Measurements from ENCODE around the gene RBKS. TPM values are rescaled to one million over a fixed set of nuclear protein-coding genes. Genes with fewer than 3 reads are reported as not detected.

The RBKS gene
- total RNA-seq, 2 donors from 2014 or later: 5.5 to 8.9 TPM

GRCh38 chr2:27860111-27860510, 30.1 kb downstream of the RBKS start:
- H3K9me3 ChIP-seq: no peaks in the 10 kb centered on the region
- no peaks in the 10 kb centered on the region for H3K4me1 ChIP-seq
- H3K36me3 ChIP-seq: no peaks in the 10 kb centered on the region
- DNase-seq: no peak
- no peak for TF ChIP-seq CTCF (IDR thresholded peaks at IDR 0.05)
- no peak overlapping the region for H3K4me3 ChIP-seq
- intact Hi-C loops (cut with DNase I): no loop called here
- H3K9ac ChIP-seq (ENCODE audit: low read depth in 2 of 2, low read length in 2 of 2): no peak overlapping the region
- H3K27ac ChIP-seq: no peak overlapping the region
- H3K27me3 ChIP-seq: no peaks in the 10 kb centered on the region

- peaks cover 3% of the 10 kb centered on the region for H3K4me1 ChIP-seq
- intact Hi-C loops (cut with DNase I): no loop called here
- no peak for DNase-seq
- H3K27me3 ChIP-seq: no peaks in the 10 kb centered on the region
- no peaks in the 10 kb centered on the region for H3K36me3 ChIP-seq
- no peak for TF ChIP-seq CTCF (IDR thresholded peaks at IDR 0.05)
- no peak overlapping the region for H3K9ac ChIP-seq (ENCODE audit: low read depth in 2 of 2, low read length in 2 of 2)
- no peak overlapping the region for H3K4me3 ChIP-seq
- H3K9me3 ChIP-seq: no peaks in the 10 kb centered on the region
- H3K27ac ChIP-seq: no peak overlapping the region
These were observed 32.6 kb downstream of the RBKS start for GRCh38 chr2:27857417-27858172.

- no peak for TF ChIP-seq CTCF (IDR thresholded peaks at IDR 0.05)
- no peaks in the 10 kb centered on the region for H3K36me3 ChIP-seq
These were observed 33.2 kb downstream of the RBKS start for GRCh38 chr2:27856956-27857355.

GRCh38 chr2:27856386-27856785, 33.8 kb downstream of the RBKS start:
- Histone ChIP-seq H3K27ac (no peak overlapping the region), H3K4me1 (peaks cover 3% of the 10 kb centered on the region), H3K9ac (ENCODE audit: low read depth in 2 of 2, low read length in 2 of 2) (no peak overlapping the region), H3K27me3 (no peaks in the 10 kb centered on the region), H3K9me3 (no peaks in the 10 kb centered on the region), H3K4me3 (no peak overlapping the region), H3K36me3 (no peaks in the 10 kb centered on the region)
- DNase-seq: no peak
- no peak for TF ChIP-seq CTCF (IDR thresholded peaks at IDR 0.05)
- intact Hi-C loops (cut with DNase I): no loop called here

More at GRCh38 chr2:27856956-27857355, 33.2 kb downstream of the RBKS start:
- Histone ChIP-seq H3K4me3 (no peak overlapping the region), H3K9ac (ENCODE audit: low read depth in 2 of 2, low read length in 2 of 2) (no peak overlapping the region), H3K27me3 (no peaks in the 10 kb centered on the region), H3K9me3 (no peaks in the 10 kb centered on the region), H3K27ac (no peak overlapping the region), H3K4me1 (peaks cover 3% of the 10 kb centered on the region)
- intact Hi-C loops (cut with DNase I): no loop called here
- DNase-seq: no peak

- no peak for TF ChIP-seq CTCF (IDR thresholded peaks at IDR 0.05)
- peaks cover 3% of the 10 kb centered on the region for H3K4me1 ChIP-seq
These were observed 34.7 kb downstream of the RBKS start for GRCh38 chr2:27855476-27855875.

More at GRCh38 chr2:27855476-27855875, 34.7 kb downstream of the RBKS start:
- no peaks in the 10 kb centered on the region for H3K27me3 ChIP-seq
- intact Hi-C loops (cut with DNase I): no loop called here
- H3K36me3 ChIP-seq: no peaks in the 10 kb centered on the region
- no peak overlapping the region for H3K9ac ChIP-seq (ENCODE audit: low read depth in 2 of 2, low read length in 2 of 2)
- H3K4me3 ChIP-seq: no peak overlapping the region
- H3K9me3 ChIP-seq: no peaks in the 10 kb centered on the region
- no peak overlapping the region for H3K27ac ChIP-seq
- DNase-seq: no peak

Measured in colonic mucosa (tissue), 4 donors.